HL-60 (cell line): ENCODE results near the gene TENM3.

ENCODE experiments used
- DNase-seq, 2 experiments: peaks; one replicate each; pipeline ENCODE4 v3.0.0-alpha.2; 2010 to 2020; ENCODE audit warnings: low read depth in 1 of 2, low spot score in 1 of 2
- H3K27ac ChIP-seq: fragments of 250-450 bp; sonication (Bioruptor Pico); replicated peaks from 2 replicates; pipeline ENCODE4 v1.5.1; 2020; ENCODE audit warnings: mild to moderate bottlenecking, moderate library complexity
- H3K27me3 ChIP-seq: fragments of 250-450 bp; sonication (Bioruptor Pico); 2 replicates; pipeline ENCODE4 v1.5.1; 2021; ENCODE audit warnings: mild to moderate bottlenecking, moderate library complexity; ENCODE audit not compliant: insufficient read depth, poor library complexity, severe bottlenecking
- H3K4me3 ChIP-seq: replicated peaks from 2 replicates; pipeline ENCODE4 v1.5.1; 2011; ENCODE audit warnings: mild to moderate bottlenecking, control low read depth, low read length; ENCODE audit not compliant: insufficient read depth
- CTCF ChIP-seq: IDR thresholded peaks from one replicate; pipeline ENCODE4 v1.5.1; 2011; ENCODE audit warnings: low read length, control low read depth, inconsistent platforms; ENCODE audit not compliant: insufficient read depth
- GABPA ChIP-seq: IDR thresholded peaks from 2 replicates; pipeline ENCODE4 v1.6.1; 2012; ENCODE audit warnings: low read depth
- POLR2AphosphoS5 ChIP-seq: IDR thresholded peaks from 2 replicates; pipeline ENCODE4 v1.6.1; 2012; ENCODE audit warnings: low read depth
- REST ChIP-seq: IDR thresholded peaks from 2 replicates; pipeline ENCODE4 v1.6.1; 2012; ENCODE audit warnings: low read depth; ENCODE audit not compliant: insufficient replicate concordance
- SPI1 ChIP-seq: IDR thresholded peaks from 2 replicates; pipeline ENCODE4 v1.6.1; 2012; ENCODE audit warnings: low read depth, mild to moderate bottlenecking, borderline replicate concordance

Gene TENM3

GRCh38 chr4:182556580-182556979, 313.4 kb downstream of the TENM3 start:
- H3K27me3 ChIP-seq, result no peaks in the 10 kb centered on the region
- no peak overlapping the region for H3K27ac ChIP-seq
- TF ChIP-seq REST, result no peak
- no peak for TF ChIP-seq CTCF
- TF ChIP-seq SPI1, result no peak
- no peak for TF ChIP-seq GABPA
- DNase-seq, result no peak
- no peak overlapping the region for H3K4me3 ChIP-seq

- no peak overlapping the region for H3K4me3 ChIP-seq
- H3K27me3 ChIP-seq, result no peaks in the 10 kb centered on the region
- TF ChIP-seq GABPA (no peak), POLR2AphosphoS5 (no peak), REST (no peak), CTCF (no peak), SPI1 (no peak)
- DNase-seq, result no peak
- no peak overlapping the region for H3K27ac ChIP-seq
These were observed 317.2 kb downstream of the TENM3 start for GRCh38 chr4:182560358-182560757.

GRCh38 chr4:182562350-182562749, 319.1 kb downstream of the TENM3 start:
- Histone ChIP-seq H3K27me3 (no peaks in the 10 kb centered on the region), H3K4me3 (no peak overlapping the region), H3K27ac (no peak overlapping the region)
- DNase-seq, result no peak
- no peak for TF ChIP-seq POLR2AphosphoS5
- no peak for TF ChIP-seq SPI1
- TF ChIP-seq REST, result no peak
- TF ChIP-seq CTCF, result no peak
- no peak for TF ChIP-seq GABPA
